PC-9 (cell line): ENCODE measurements around the gene MAP1S. TPM values are rescaled to one million over a fixed set of nuclear protein-coding genes. Genes with fewer than 3 reads are reported as not detected.

Source experiments
- BruUV-seq: library from RNA; stranded (reverse); fragments of 400-500 nt; replicated peaks from 2 replicates; lab custom pipeline; 2021; lab: Mats Ljungman, UMichigan
- CTCF ChIA-PET: fragments of 300-600 bp; sonication (Branson Sonifier 250); formaldehyde crosslinking; loops from one replicate; lab custom pipeline; 2022; ENCODE audit warnings: antibody characterized with exemption; lab: Charles Lee
- POLR2A ChIA-PET: fragments of 300-600 bp; sonication (Branson Sonifier 250); formaldehyde crosslinking; loops from one replicate; lab custom pipeline; 2022; ENCODE audit warnings: antibody characterized with exemption; ENCODE audit not compliant: unreplicated experiment; lab: Charles Lee
- DNase-seq, 2 experiments: peaks; one replicate each; pipeline versions ENCODE4 v3.0.0 to v3.0.0-alpha.2; 2015 to 2022; ENCODE audit warnings: mixed read lengths in 1 of 2
- H2AFZ ChIP-seq: fragments of 200-600 bp; sonication (generic); 2 replicates; pipeline ENCODE4 v1.8.1; 2017; ENCODE audit warnings: antibody characterized with exemption
- H3F3A ChIP-seq: fragments of 200-600 bp; sonication (generic); 2 replicates; pipeline ENCODE4 v1.8.1; 2017; ENCODE audit warnings: antibody characterized with exemption, mild to moderate bottlenecking, low read depth; ENCODE audit not compliant: insufficient read depth
- H3K27ac ChIP-seq: fragments of 200-600 bp; sonication (generic); 2 replicates; pipeline ENCODE4 v1.6.1; 2016; ENCODE audit warnings: mixed run types
- H3K27me3 ChIP-seq: fragments of 200-600 bp; sonication (generic); 2 replicates; pipeline ENCODE4 v1.6.1; 2016; ENCODE audit warnings: low read depth, mixed run types; ENCODE audit not compliant: insufficient read depth
- H3K36me3 ChIP-seq: fragments of 200-600 bp; sonication (generic); 2 replicates; pipeline ENCODE4 v1.6.1; 2016; ENCODE audit warnings: low read depth, mixed run types
- H3K4me1 ChIP-seq: fragments of 200-600 bp; sonication (generic); replicated peaks from 2 replicates; pipeline ENCODE4 v1.6.1; 2016; ENCODE audit warnings: mixed run types; ENCODE audit not compliant: insufficient read depth
- H3K4me2 ChIP-seq: fragments of 200-600 bp; sonication (generic); 2 replicates; pipeline ENCODE4 v1.6.1; 2017; ENCODE audit warnings: mixed run types
- H3K4me3 ChIP-seq: fragments of 200-600 bp; sonication (generic); 2 replicates; pipeline ENCODE4 v1.6.1; 2016; ENCODE audit warnings: mixed run types
- H3K79me2 ChIP-seq: fragments of 200-600 bp; sonication (generic); 2 replicates; pipeline ENCODE4 v1.6.1; 2017; ENCODE audit warnings: low read depth, mixed run types
- H3K9me2 ChIP-seq: fragments of 200-600 bp; sonication (generic); 2 replicates; pipeline ENCODE4 v1.8.1; 2017; ENCODE audit warnings: mild to moderate bottlenecking; ENCODE audit not compliant: insufficient read depth
- H3K9me3 ChIP-seq: fragments of 200-600 bp; sonication (generic); 2 replicates; pipeline ENCODE4 v1.8.1; 2016; ENCODE audit warnings: low read depth; ENCODE audit not compliant: insufficient read depth
- H4K20me1 ChIP-seq: fragments of 200-600 bp; sonication (generic); 2 replicates; pipeline ENCODE4 v1.8.1; 2017; ENCODE audit not compliant: insufficient read depth
- EZH2 ChIP-seq: fragments of 200-600 bp; sonication (generic); IDR thresholded peaks from 2 replicates; pipeline ENCODE4 v1.8.0; 2017; ENCODE audit warnings: antibody characterized with exemption, low read depth
- intact Hi-C: fragments of 100-400 bp; cut with micrococcal nuclease; formaldehyde crosslinking; loops from one replicate; pipeline ENCODE4 v1.10.0; 2022; ENCODE audit not compliant: unreplicated experiment
- total RNA-seq: library from RNA; stranded (reverse); gene quantifications from 2 replicates; pipeline ENCODE4 v1.2.3, GENCODE V29; 2021
- TF ChIP-seq, protein P1 (sequence below): fragments of 200-600 bp; sonication (generic); conservative IDR thresholded peaks from 2 replicates; pipeline ENCODE4 v1.6.1; 2017; ENCODE audit warnings: mixed run types, antibody characterized with exemption, mild to moderate bottlenecking, moderate library complexity

MAP1S gene
- total RNA-seq, 1 experiment from 2014 or later: 86.9 TPM

- Histone ChIP-seq H2AFZ (no peak overlapping the region), H3K4me1 (no peaks in the 10 kb centered on the region), H3K9me2 (no peaks in the 10 kb centered on the region), H3K36me3 (no peaks in the 10 kb centered on the region), H3K27ac (no peak overlapping the region), H3K9me3 (no peaks in the 10 kb centered on the region), H3K4me2 (no peak overlapping the region), H3K4me3 (no peak overlapping the region), H4K20me1 (no peaks in the 10 kb centered on the region), H3K79me2 (no peaks in the 10 kb centered on the region), H3K27me3 (peaks cover 18% of the 10 kb centered on the region), H3F3A (no peaks in the 10 kb centered on the region; the same call in none of the 2 replicates)
- POLR2A ChIA-PET: no interaction called here
- BruUV-seq: no TSS peak
- TF ChIP-seq, protein P1, sequence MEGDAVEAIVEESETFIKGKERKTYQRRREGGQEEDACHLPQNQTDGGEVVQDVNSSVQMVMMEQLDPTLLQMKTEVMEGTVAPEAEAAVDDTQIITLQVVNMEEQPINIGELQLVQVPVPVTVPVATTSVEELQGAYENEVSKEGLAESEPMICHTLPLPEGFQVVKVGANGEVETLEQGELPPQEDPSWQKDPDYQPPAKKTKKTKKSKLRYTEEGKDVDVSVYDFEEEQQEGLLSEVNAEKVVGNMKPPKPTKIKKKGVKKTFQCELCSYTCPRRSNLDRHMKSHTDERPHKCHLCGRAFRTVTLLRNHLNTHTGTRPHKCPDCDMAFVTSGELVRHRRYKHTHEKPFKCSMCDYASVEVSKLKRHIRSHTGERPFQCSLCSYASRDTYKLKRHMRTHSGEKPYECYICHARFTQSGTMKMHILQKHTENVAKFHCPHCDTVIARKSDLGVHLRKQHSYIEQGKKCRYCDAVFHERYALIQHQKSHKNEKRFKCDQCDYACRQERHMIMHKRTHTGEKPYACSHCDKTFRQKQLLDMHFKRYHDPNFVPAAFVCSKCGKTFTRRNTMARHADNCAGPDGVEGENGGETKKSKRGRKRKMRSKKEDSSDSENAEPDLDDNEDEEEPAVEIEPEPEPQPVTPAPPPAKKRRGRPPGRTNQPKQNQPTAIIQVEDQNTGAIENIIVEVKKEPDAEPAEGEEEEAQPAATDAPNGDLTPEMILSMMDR: peak; percentile 77
- TF ChIP-seq EZH2: no peak
- intact Hi-C loops: no loop called here
- DNase-seq: no peak
- CTCF ChIA-PET: no interaction called here
Observed at GRCh38 chr19:17703824-17704463, 15.3 kb upstream of the MAP1S start.

GRCh38 chr19:17706750-17707181 lies 12.5 kb upstream of the MAP1S start:
- no peaks in the 10 kb centered on the region for H4K20me1 ChIP-seq
- ChIA-PET CTCF (no interaction called here), POLR2A (no interaction called here)
- H3K4me3 ChIP-seq: no peak overlapping the region
- H3K4me1 ChIP-seq: peaks cover 8% of the 10 kb centered on the region
- no peak overlapping the region for H2AFZ ChIP-seq
- H3K9me3 ChIP-seq: no peaks in the 10 kb centered on the region
- no peaks in the 10 kb centered on the region for H3K27me3 ChIP-seq
- TF ChIP-seq, protein P1: no peak
- TF ChIP-seq EZH2: no peak
- no peak overlapping the region for H3K4me2 ChIP-seq
- no TSS peak for BruUV-seq
- no peak for DNase-seq
- no peaks in the 10 kb centered on the region for H3K36me3 ChIP-seq
- intact Hi-C loops: no loop called here
- H3K9me2 ChIP-seq: no peaks in the 10 kb centered on the region
- H3K79me2 ChIP-seq: no peaks in the 10 kb centered on the region
- peaks cover 8% of the 10 kb centered on the region; the same call in 1 of the 2 replicates for H3F3A ChIP-seq
- no peak overlapping the region for H3K27ac ChIP-seq

GRCh38 chr19:17711851-17712250 lies 7.4 kb upstream of the MAP1S start:
- peak; percentile 69 to 92 for DNase-seq
- Histone ChIP-seq H3K9me2 (no peaks in the 10 kb centered on the region), H2AFZ (peak overlapping the region; percentile 22), H3K4me2 (peak overlapping the region; percentile 65), H4K20me1 (no peaks in the 10 kb centered on the region), H3K27me3 (no peaks in the 10 kb centered on the region), H3K4me1 (peaks cover 16% of the 10 kb centered on the region), H3K79me2 (no peaks in the 10 kb centered on the region), H3K27ac (peak overlapping the region; percentile 69), H3K9me3 (no peaks in the 10 kb centered on the region), H3F3A (peaks cover 16% of the 10 kb centered on the region), H3K4me3 (no peak overlapping the region), H3K36me3 (no peaks in the 10 kb centered on the region)
- ChIA-PET CTCF (no interaction called here), POLR2A (interaction anchor here (0.6 kb wide), 1 partner anchor 78 kb away, joined by 3 read pairs; no protein-coding TSS in a partner anchor)
- BruUV-seq: no TSS peak
- intact Hi-C loops: loop anchor here (5.0 to 10.0 kb wide), 3 partner anchors 55 to 240 kb away; partner anchors contain the start of genes RPL18A and SLC27A1
- no peak for TF ChIP-seq EZH2
- TF ChIP-seq, protein P1: no peak
